Ectodermal cell (in vitro differentiated cells): ENCODE results near the gene DTX1.

Source experiments
- H3K27ac ChIP-seq: 2 replicates; pipeline ENCODE4 v1.7.0; 2013; ENCODE audit warnings: mild to moderate bottlenecking, low read depth, low read length; ENCODE audit not compliant: insufficient read depth, poor library complexity, severe bottlenecking
- H3K27me3 ChIP-seq: 2 replicates; pipeline ENCODE4 v1.7.0; 2013; ENCODE audit warnings: mild to moderate bottlenecking, low read length; ENCODE audit not compliant: insufficient read depth, control insufficient read depth, poor library complexity, severe bottlenecking
- H3K36me3 ChIP-seq: one replicate; pipeline ENCODE4 v1.7.0; 2013; ENCODE audit warnings: low read length; ENCODE audit not compliant: control insufficient read depth, insufficient read depth
- H3K4me1 ChIP-seq: one replicate; pipeline ENCODE4 v1.7.0; 2013; ENCODE audit warnings: low read length; ENCODE audit not compliant: control insufficient read depth, insufficient read depth
- H3K4me3 ChIP-seq: 2 replicates; pipeline ENCODE4 v1.7.0; 2013; ENCODE audit warnings: low read depth, low read length, control low read depth; ENCODE audit not compliant: insufficient read depth
- H3K9me3 ChIP-seq: 2 replicates; pipeline ENCODE4 v1.7.0; 2013; ENCODE audit warnings: mild to moderate bottlenecking, low read length, moderate library complexity; ENCODE audit not compliant: control insufficient read depth
- WGBS, 2 experiments: methylation state at CpG; one replicate each; pipeline ENCODE4 v1.1.7; 2013; ENCODE audit warnings: missing lambda C conversion rate in 2 of 2; 5-methylcytosine and 5-hydroxymethylcytosine counted together

Gene DTX1

GRCh38 chr12:113063396-113064350 lies 7.1 kb downstream of the DTX1 start:
- H3K36me3 ChIP-seq = no peaks in the 10 kb centered on the region
- 89 to 91% methylated on average over 9 of the region's 9 CpGs for WGBS, 2 experiments
- no peak overlapping the region for H3K27ac ChIP-seq
- peaks cover 16% of the 10 kb centered on the region for H3K27me3 ChIP-seq
- no peaks in the 10 kb centered on the region for H3K9me3 ChIP-seq
- no peak overlapping the region for H3K4me3 ChIP-seq
- H3K4me1 ChIP-seq = peaks cover 11% of the 10 kb centered on the region

GRCh38 chr12:113064395-113065125 lies 8.0 kb downstream of the DTX1 start:
- no peak overlapping the region for H3K4me3 ChIP-seq
- no peaks in the 10 kb centered on the region for H3K36me3 ChIP-seq
- H3K27me3 ChIP-seq = peaks cover 16% of the 10 kb centered on the region
- H3K9me3 ChIP-seq = no peaks in the 10 kb centered on the region
- H3K27ac ChIP-seq = no peak overlapping the region
- WGBS, 2 experiments = 68 to 70% methylated on average over 5 of the region's 5 CpGs
- peaks cover 11% of the 10 kb centered on the region for H3K4me1 ChIP-seq

DNA sequence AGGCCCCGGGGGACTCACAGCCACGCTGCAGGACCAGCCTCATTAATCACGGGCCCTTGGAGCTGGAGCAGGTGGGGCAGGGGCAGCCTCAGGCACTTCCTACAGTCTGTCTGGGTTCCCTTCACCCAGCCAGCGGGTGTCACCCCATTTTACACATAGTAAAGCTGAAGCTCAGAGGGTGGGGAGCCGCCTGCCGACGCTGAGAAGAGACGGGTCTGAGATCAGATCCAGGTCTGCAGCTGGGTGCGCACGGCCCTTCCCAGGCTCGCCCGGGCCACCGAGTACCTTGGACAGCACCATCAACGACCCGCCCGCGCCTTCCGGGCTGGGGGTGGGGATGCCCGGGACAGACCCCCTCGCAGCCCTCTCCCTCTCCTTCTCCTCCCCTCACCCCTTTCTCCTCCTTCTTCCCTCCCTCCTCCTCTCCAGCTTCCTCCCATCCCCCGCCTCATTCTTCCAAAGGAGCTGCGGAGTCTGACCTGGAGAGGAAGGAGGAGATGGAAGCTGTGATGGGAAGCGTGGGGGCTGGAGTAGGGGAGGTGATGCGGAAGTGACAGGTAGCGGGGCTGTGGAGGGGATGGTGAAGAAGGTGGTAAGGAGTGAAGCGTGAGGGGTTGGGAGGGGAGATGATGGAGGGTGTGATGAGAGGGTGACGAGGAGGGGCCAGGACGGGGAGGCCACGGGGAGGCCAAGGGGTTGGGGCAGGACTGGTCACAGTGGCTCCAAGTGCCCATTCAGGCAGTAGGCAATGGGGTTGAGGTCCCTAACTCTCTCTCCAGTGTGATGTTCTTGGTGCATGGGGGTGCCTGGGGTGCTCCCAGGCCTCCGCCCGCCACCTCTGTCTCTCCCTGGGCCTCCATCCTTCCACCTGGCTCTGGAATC lies 8.8 kb downstream of the DTX1 start:
- peaks cover 11% of the 10 kb centered on the region for H3K4me1 ChIP-seq
- H3K4me3 ChIP-seq = no peak overlapping the region
- H3K9me3 ChIP-seq = no peaks in the 10 kb centered on the region
- peaks cover 16% of the 10 kb centered on the region for H3K27me3 ChIP-seq
- no peaks in the 10 kb centered on the region for H3K36me3 ChIP-seq
- no peak overlapping the region for H3K27ac ChIP-seq
- WGBS, 2 experiments = 25 to 26% methylated on average over 30 to 31 of the region's 31 CpGs

- Histone ChIP-seq H3K4me3 (no peak overlapping the region), H3K27me3 (peaks cover 13% of the 10 kb centered on the region), H3K27ac (no peak overlapping the region), H3K9me3 (no peaks in the 10 kb centered on the region), H3K4me1 (peaks cover 16% of the 10 kb centered on the region), H3K36me3 (no peaks in the 10 kb centered on the region)
- WGBS, 2 experiments = 67 to 69% methylated on average over 13 of the region's 13 CpGs
These were observed 10.4 kb downstream of the DTX1 start for GRCh38 chr12:113066813-113067400.

DNA sequence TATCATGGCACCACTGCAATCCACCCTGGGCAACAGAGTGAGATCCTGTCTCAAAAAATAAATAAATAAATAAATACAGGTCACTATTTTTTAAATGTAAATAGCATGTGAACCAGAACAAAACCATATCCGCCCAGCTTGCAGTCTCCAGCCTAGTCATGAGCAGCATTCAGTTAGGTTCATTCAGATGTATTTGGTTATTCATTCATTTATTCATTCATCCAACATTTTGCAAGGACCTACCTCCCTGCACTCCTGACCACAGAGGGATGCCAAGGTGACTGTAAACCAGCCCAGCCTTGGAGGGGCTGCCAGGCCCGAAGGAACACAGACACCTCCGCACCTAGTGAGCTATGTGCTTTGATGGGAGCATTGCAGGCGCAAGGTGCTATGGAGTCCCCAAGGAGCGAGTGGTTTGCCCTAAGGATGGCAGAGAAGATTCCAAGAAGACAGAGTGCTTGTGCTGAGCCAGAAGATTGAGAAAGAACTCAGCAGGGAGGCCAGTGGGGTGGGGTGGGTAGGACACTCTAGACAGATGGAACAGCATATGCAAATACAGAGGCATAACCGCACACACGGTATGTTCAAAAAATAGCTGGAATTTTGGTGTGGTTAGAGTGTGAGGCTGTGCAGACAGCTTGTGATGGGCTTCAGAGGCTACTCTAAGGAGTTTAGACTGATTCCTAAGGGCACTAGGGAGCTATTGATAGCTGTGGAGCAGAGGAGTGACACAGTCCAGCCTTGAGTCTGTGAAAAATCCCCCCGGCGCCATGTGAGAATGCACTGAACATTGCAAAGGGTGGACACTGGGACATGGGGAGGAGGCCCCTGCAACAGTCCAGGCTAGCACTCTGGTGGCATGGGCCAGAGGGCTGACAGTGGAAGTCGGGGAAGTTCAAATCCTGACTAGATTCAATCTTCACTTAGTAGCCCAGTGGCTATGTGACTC lies 11.7 kb downstream of the DTX1 start:
- Histone ChIP-seq H3K4me3 (no peak overlapping the region), H3K27ac (no peak overlapping the region), H3K36me3 (no peaks in the 10 kb centered on the region), H3K9me3 (no peaks in the 10 kb centered on the region), H3K27me3 (peaks cover 10% of the 10 kb centered on the region), H3K4me1 (peaks cover 13% of the 10 kb centered on the region)
- WGBS, 2 experiments = 95% methylated on average over 10 of the region's 10 CpGs

DNA sequence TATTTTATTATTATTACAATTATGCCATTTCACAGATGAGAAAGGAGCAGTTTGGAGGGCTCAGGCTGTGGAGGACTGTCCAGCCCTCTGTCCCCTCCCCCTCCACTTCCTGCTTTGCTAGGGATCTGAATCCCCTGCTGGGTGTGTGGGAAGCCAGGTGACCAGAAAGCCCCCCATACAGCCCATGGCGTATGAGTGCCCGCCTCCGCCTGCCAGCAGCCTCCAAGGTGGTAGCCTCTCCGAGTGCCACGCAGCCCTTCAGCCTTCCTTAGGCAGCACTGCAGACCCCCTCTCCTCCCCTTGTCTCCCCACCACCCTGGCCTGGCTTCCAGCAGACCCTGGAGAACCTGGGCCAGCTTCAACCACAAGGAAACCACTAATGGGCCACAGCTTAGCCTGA lies 12.6 kb downstream of the DTX1 start:
- Histone ChIP-seq H3K27ac (no peak overlapping the region), H3K27me3 (peaks cover 10% of the 10 kb centered on the region), H3K9me3 (no peaks in the 10 kb centered on the region), H3K36me3 (no peaks in the 10 kb centered on the region), H3K4me1 (peaks cover 10% of the 10 kb centered on the region), H3K4me3 (no peak overlapping the region)
- WGBS, 2 experiments = 80 to 85% methylated on average over 5 of the region's 5 CpGs

DNA sequence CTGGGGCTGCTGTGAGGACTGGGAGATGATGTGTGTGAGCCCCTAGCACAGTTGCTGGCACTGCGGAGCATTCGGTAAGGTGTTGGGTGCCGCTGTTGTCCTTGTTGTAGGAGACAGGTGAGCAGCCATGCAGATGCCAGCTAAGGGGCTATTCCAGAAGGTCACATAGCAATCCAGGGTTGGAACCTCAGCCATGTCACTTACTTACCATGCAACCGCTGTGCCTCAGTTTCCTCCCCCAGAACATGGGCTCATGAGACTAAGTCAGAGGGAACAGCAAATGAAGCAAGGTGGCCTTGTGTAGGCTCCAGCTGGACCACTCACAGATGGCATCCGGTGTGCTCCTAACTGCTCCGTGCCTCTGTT lies 13.2 kb downstream of the DTX1 start:
- Histone ChIP-seq H3K4me3 (no peak overlapping the region), H3K9me3 (no peaks in the 10 kb centered on the region), H3K4me1 (peaks cover 10% of the 10 kb centered on the region), H3K27ac (no peak overlapping the region), H3K36me3 (no peaks in the 10 kb centered on the region), H3K27me3 (peaks cover 4% of the 10 kb centered on the region)
- 91 to 97% methylated on average over 6 of the region's 6 CpGs for WGBS, 2 experiments

DNA sequence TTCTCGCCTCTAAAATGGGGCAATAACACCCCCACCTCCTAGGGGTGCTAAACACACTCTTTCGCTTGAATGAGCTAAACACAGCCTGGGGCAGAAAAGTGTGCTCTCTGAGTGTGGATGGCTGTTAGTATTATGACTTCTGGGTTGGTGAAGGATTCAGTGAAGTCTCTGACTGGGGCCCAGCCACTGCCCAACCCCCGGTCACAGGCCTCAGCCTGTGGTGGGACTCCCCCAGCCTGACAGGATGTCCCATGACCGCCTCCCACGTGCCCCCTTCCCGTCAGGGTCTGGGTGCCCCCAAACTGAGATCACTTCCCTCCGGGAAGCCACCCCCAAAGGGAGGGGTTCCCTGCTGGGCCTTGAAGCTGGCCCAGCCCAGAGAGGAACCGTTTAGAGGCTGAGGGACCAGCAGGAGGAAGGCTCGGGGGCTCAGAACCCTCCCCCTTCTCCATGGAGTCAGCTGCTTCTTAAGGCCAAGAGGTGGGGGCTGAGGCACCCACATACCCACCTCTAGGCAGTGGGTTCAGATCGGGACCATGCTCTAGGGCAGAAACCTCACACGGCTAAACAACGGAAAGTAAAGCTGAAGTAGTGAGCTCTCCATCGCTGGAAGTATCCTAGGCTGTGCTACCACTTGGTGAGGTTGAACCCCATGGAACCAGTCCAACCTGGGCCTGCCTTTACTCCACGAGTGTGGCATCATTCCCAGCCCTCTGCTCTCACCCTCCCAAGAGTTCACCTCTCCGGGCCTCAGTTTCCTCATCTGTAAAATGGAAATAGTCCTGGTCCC lies 13.8 kb downstream of the DTX1 start:
- H3K4me1 ChIP-seq = peaks cover 10% of the 10 kb centered on the region
- WGBS, 2 experiments = 90 to 91% methylated on average over 15 of the region's 15 CpGs
- no peaks in the 10 kb centered on the region for H3K36me3 ChIP-seq
- H3K27me3 ChIP-seq = peaks cover 5% of the 10 kb centered on the region
- no peak overlapping the region for H3K27ac ChIP-seq
- no peak overlapping the region for H3K4me3 ChIP-seq
- no peaks in the 10 kb centered on the region for H3K9me3 ChIP-seq
